ENCODE measurements around the gene TMEM89.
A peak's percentile ranks its signal among the peaks of the same experiment; 100 is the strongest.

The TMEM89 gene

GRCh38 chr3:48634661-48635221 is 13.2 kb upstream of the TMEM89 start:
- H3K27ac Mint-ChIP-seq: no peak overlapping the region
- peaks cover 6% of the 10 kb centered on the region for H3K4me1 Mint-ChIP-seq
- H3K27me3 Mint-ChIP-seq: no peaks in the 10 kb centered on the region
- no peaks in the 10 kb centered on the region for H3K9me3 Mint-ChIP-seq
- ATAC-seq (ENCODE audit: low read depth): peak; percentile 32
- peaks cover 5% of the 10 kb centered on the region for H3K36me3 Mint-ChIP-seq
- DNase-seq (ENCODE audit: low spot score in 2 of 2): peak in 1 of 2 donors; percentile 30
- peak overlapping the region; percentile 89 for H3K4me3 Mint-ChIP-seq

- DNase-seq (ENCODE audit: low spot score in 2 of 2) (no peak), ATAC-seq (ENCODE audit: low read depth) (no peak)
- peaks cover 6% of the 10 kb centered on the region for H3K4me1 Mint-ChIP-seq
- H3K36me3 Mint-ChIP-seq: peaks cover 5% of the 10 kb centered on the region
- no peaks in the 10 kb centered on the region for H3K9me3 Mint-ChIP-seq
- no peaks in the 10 kb centered on the region for H3K27me3 Mint-ChIP-seq
- H3K27ac Mint-ChIP-seq: no peak overlapping the region
- peak overlapping the region; percentile 89 for H3K4me3 Mint-ChIP-seq
These were observed 12.2 kb upstream of the TMEM89 start for GRCh38 chr3:48633743-48634142.

- peaks cover 5% of the 10 kb centered on the region for H3K36me3 Mint-ChIP-seq
- H3K27ac Mint-ChIP-seq: no peak overlapping the region
- H3K4me3 Mint-ChIP-seq: no peak overlapping the region
- no peaks in the 10 kb centered on the region for H3K9me3 Mint-ChIP-seq
- DNase-seq (ENCODE audit: low spot score in 2 of 2) (no peak), ATAC-seq (ENCODE audit: low read depth) (no peak)
- no peaks in the 10 kb centered on the region for H3K27me3 Mint-ChIP-seq
- peaks cover 6% of the 10 kb centered on the region for H3K4me1 Mint-ChIP-seq
These were observed 11.7 kb upstream of the TMEM89 start for GRCh38 chr3:48633256-48633655.

- peaks cover 5% of the 10 kb centered on the region for H3K36me3 Mint-ChIP-seq
- no peaks in the 10 kb centered on the region for H3K27me3 Mint-ChIP-seq
- ATAC-seq (ENCODE audit: low read depth) (no peak), DNase-seq (ENCODE audit: low spot score in 2 of 2) (no peak)
- no peak overlapping the region for H3K4me3 Mint-ChIP-seq
- no peaks in the 10 kb centered on the region for H3K9me3 Mint-ChIP-seq
- H3K27ac Mint-ChIP-seq: peak overlapping the region; percentile 21
- peaks cover 6% of the 10 kb centered on the region for H3K4me1 Mint-ChIP-seq
These were observed 10.2 kb upstream of the TMEM89 start for GRCh38 chr3:48631516-48632448.

- Mint-ChIP-seq H3K36me3 (peaks cover 5% of the 10 kb centered on the region), H3K4me3 (no peak overlapping the region)
These were observed 9.3 kb upstream of the TMEM89 start for GRCh38 chr3:48630833-48631232.

GRCh38 chr3:48630407-48630806 is 8.8 kb upstream of the TMEM89 start:
- peaks cover 5% of the 10 kb centered on the region for H3K36me3 Mint-ChIP-seq
- no peaks in the 10 kb centered on the region for H3K27me3 Mint-ChIP-seq
- DNase-seq (ENCODE audit: low spot score in 2 of 2): no peak
- no peak for ATAC-seq (ENCODE audit: low read depth)
- peaks cover 6% of the 10 kb centered on the region for H3K4me1 Mint-ChIP-seq
- H3K27ac Mint-ChIP-seq: peak overlapping the region; percentile 48
- H3K9me3 Mint-ChIP-seq: no peaks in the 10 kb centered on the region
- no peak overlapping the region for H3K4me3 Mint-ChIP-seq

More at GRCh38 chr3:48630833-48631232, 9.3 kb upstream of the TMEM89 start:
- Mint-ChIP-seq H3K27me3 (no peaks in the 10 kb centered on the region), H3K27ac (peak overlapping the region; percentile 48), H3K9me3 (no peaks in the 10 kb centered on the region), H3K4me1 (peaks cover 6% of the 10 kb centered on the region)
- DNase-seq (ENCODE audit: low spot score in 2 of 2) (no peak), ATAC-seq (ENCODE audit: low read depth) (no peak)

GRCh38 chr3:48629894-48630293 is 8.3 kb upstream of the TMEM89 start:
- Mint-ChIP-seq H3K4me1 (peaks cover 6% of the 10 kb centered on the region), H3K27ac (no peak overlapping the region), H3K4me3 (no peak overlapping the region), H3K36me3 (peaks cover 5% of the 10 kb centered on the region), H3K9me3 (no peaks in the 10 kb centered on the region), H3K27me3 (no peaks in the 10 kb centered on the region)
- no peak for ATAC-seq (ENCODE audit: low read depth)
- DNase-seq (ENCODE audit: low spot score in 2 of 2): no peak

- H3K27ac Mint-ChIP-seq: no peak overlapping the region
These were observed 6.9 kb upstream of the TMEM89 start for GRCh38 chr3:48628277-48629017.

GRCh38 chr3:48625600-48625999 is 4.0 kb upstream of the TMEM89 start:
- Mint-ChIP-seq H3K9me3 (no peaks in the 10 kb centered on the region), H3K4me3 (no peak overlapping the region), H3K36me3 (peaks cover 1% of the 10 kb centered on the region), H3K27ac (no peak overlapping the region), H3K4me1 (peaks cover 2% of the 10 kb centered on the region), H3K27me3 (no peaks in the 10 kb centered on the region)
- DNase-seq (ENCODE audit: low spot score in 2 of 2): no peak
- ATAC-seq (ENCODE audit: low read depth): no peak

More at GRCh38 chr3:48628277-48629017, 6.9 kb upstream of the TMEM89 start:
- peaks cover 5% of the 10 kb centered on the region for H3K36me3 Mint-ChIP-seq
- DNase-seq (ENCODE audit: low spot score in 2 of 2) (no peak), ATAC-seq (ENCODE audit: low read depth) (no peak)
- peaks cover 2% of the 10 kb centered on the region for H3K4me1 Mint-ChIP-seq
- no peak overlapping the region for H3K4me3 Mint-ChIP-seq
- no peaks in the 10 kb centered on the region for H3K9me3 Mint-ChIP-seq
- no peaks in the 10 kb centered on the region for H3K27me3 Mint-ChIP-seq

GRCh38 chr3:48624767-48625166 is 3.2 kb upstream of the TMEM89 start:
- ATAC-seq (ENCODE audit: low read depth) (no peak), DNase-seq (ENCODE audit: low spot score in 2 of 2) (no peak)
- Mint-ChIP-seq H3K27me3 (no peaks in the 10 kb centered on the region), H3K9me3 (no peaks in the 10 kb centered on the region), H3K36me3 (no peaks in the 10 kb centered on the region), H3K4me1 (peaks cover 2% of the 10 kb centered on the region), H3K27ac (no peak overlapping the region), H3K4me3 (no peak overlapping the region)

GRCh38 chr3:48623851-48624547 is 2.4 kb upstream of the TMEM89 start:
- Mint-ChIP-seq H3K4me1 (peaks cover 2% of the 10 kb centered on the region), H3K27me3 (no peaks in the 10 kb centered on the region), H3K27ac (no peak overlapping the region), H3K9me3 (no peaks in the 10 kb centered on the region), H3K4me3 (no peak overlapping the region), H3K36me3 (no peaks in the 10 kb centered on the region)
- no peak for DNase-seq (ENCODE audit: low spot score in 2 of 2)
- no peak for ATAC-seq (ENCODE audit: low read depth)

GRCh38 chr3:48619541-48620524 is 1.7 kb downstream of the TMEM89 start:
- no peak overlapping the region for H3K4me3 Mint-ChIP-seq
- peaks cover 2% of the 10 kb centered on the region for H3K4me1 Mint-ChIP-seq
- ATAC-seq (ENCODE audit: low read depth) (no peak), DNase-seq (ENCODE audit: low spot score in 2 of 2) (no peak)
- no peaks in the 10 kb centered on the region for H3K9me3 Mint-ChIP-seq
- no peaks in the 10 kb centered on the region for H3K27me3 Mint-ChIP-seq
- H3K36me3 Mint-ChIP-seq: no peaks in the 10 kb centered on the region
- H3K27ac Mint-ChIP-seq: no peak overlapping the region

GRCh38 chr3:48617559-48617958 is 4.0 kb downstream of the TMEM89 start:
- ATAC-seq (ENCODE audit: low read depth) (no peak), DNase-seq (ENCODE audit: low spot score in 2 of 2) (no peak)
- Mint-ChIP-seq H3K27me3 (no peaks in the 10 kb centered on the region), H3K4me3 (no peak overlapping the region), H3K9me3 (no peaks in the 10 kb centered on the region), H3K36me3 (no peaks in the 10 kb centered on the region), H3K4me1 (peaks cover 2% of the 10 kb centered on the region), H3K27ac (no peak overlapping the region)

Data from memory B cell (primary cell).